HCT116 (cell line): ENCODE data around the gene ACRBP. TPM values are rescaled to one million over a fixed set of nuclear protein-coding genes. Genes with fewer than 3 reads are reported as not detected.
A peak's percentile ranks its signal among the peaks of the same experiment; 100 is the strongest.

Experiments used
- ATAC-seq: fragments of 200-7000 bp; cut with Tn5 transposase; 2 replicates; pipeline ENCODE4 v1.9.1; 2020; ENCODE audit warnings: mild to moderate bottlenecking, moderate library complexity
- BruUV-seq: library from RNA; stranded (reverse); fragments of 400-500 nt; replicated peaks from 2 replicates; lab custom pipeline; 2021; lab: Mats Ljungman, UMichigan
- CTCF ChIA-PET: fragments of 300-600 bp; sonication (Branson Sonifier 250); formaldehyde crosslinking; loops from one replicate; lab custom pipeline; 2021; ENCODE audit warnings: antibody characterized with exemption; lab: Charles Lee
- POLR2A ChIA-PET: fragments of 300-600, 350-600 bp; sonication (Branson Sonifier 250); formaldehyde crosslinking; loops from one replicate; lab custom pipeline; 2021; ENCODE audit warnings: antibody characterized with exemption; lab: Charles Lee
- RAD21 ChIA-PET, 2 experiments: fragments of 300-600 bp; sonication (Branson Sonifier 250); formaldehyde crosslinking; loops; one replicate each; lab custom pipeline; 2023; ENCODE audit warnings: low total read pairs in 2 of 2; ENCODE audit not compliant: uncharacterized antibody in 2 of 2, unreplicated experiment in 2 of 2, low non-redundant PET in 1 of 2; lab: Charles Lee
- DNase-seq: peaks from one replicate; pipeline ENCODE4 v3.0.0-alpha.2; 2010; ENCODE audit warnings: low read depth, low spot score
- H2AFZ ChIP-seq: fragments of 200-600 bp; shearing (Covaris generic), sonication (generic); 2 replicates; pipeline ENCODE4 v1.6.1; 2017; ENCODE audit warnings: low read depth, mixed run types, mixed read lengths, antibody characterized with exemption, low read length; ENCODE audit not compliant: poor library complexity, severe bottlenecking
- H3K27ac ChIP-seq: 2 replicates; pipeline ENCODE4 v1.5.1; 2012; ENCODE audit warnings: low read depth, low read length
- H3K27me3 ChIP-seq: fragments of 200-600 bp; sonication (generic); 2 replicates; pipeline ENCODE4 v1.6.1; 2016; ENCODE audit warnings: mixed run types, low read length, mixed read lengths; ENCODE audit not compliant: insufficient read depth
- H3K36me3 ChIP-seq, 2 experiments: fragments of 200-500 bp in 1 of 2; fragments of 200-600 bp in 1 of 2; sonication (Bioruptor generic) in 1 of 2; sonication (generic) in 1 of 2; 2 replicates each; pipeline versions ENCODE4 v1.5.1 to v1.6.1; 2014 to 2016; ENCODE audit warnings: low read length in 2 of 2, inconsistent platforms in 1 of 2, mixed read lengths in 1 of 2, mixed run types in 1 of 2; ENCODE audit not compliant: insufficient read depth in 2 of 2, control insufficient read depth in 1 of 2
- H3K4me1 ChIP-seq, 2 experiments: fragments of 200-600 bp in 1 of 2; sonication (generic) in 1 of 2; 2 replicates each; pipeline versions ENCODE4 v1.5.1 to v1.6.1; 2012 to 2017; ENCODE audit warnings: low read length in 2 of 2, inconsistent platforms in 1 of 2, mild to moderate bottlenecking in 1 of 2, mixed read lengths in 1 of 2, mixed run types in 1 of 2, moderate library complexity in 1 of 2; ENCODE audit not compliant: insufficient read depth in 2 of 2, control insufficient read depth in 1 of 2
- H3K4me2 ChIP-seq: fragments of 200-600 bp; sonication (generic); 2 replicates; pipeline ENCODE4 v1.6.1; 2017; ENCODE audit warnings: mixed run types, low read length, mixed read lengths
- H3K4me3 ChIP-seq, 2 experiments: fragments of 200-600 bp in 1 of 2; sonication (generic) in 1 of 2; replicated peaks in 1 of 2; 2 replicates each; pipeline ENCODE4 v1.5.1; 2011 to 2016; ENCODE audit warnings: low read length in 2 of 2, control low read depth in 1 of 2, low read depth in 1 of 2, mild to moderate bottlenecking in 1 of 2, mixed read lengths in 1 of 2, mixed run types in 1 of 2
- H3K79me2 ChIP-seq: fragments of 200-600 bp; sonication (generic); 2 replicates; pipeline ENCODE4 v1.6.1; 2017; ENCODE audit warnings: mild to moderate bottlenecking, mixed run types, low read length, moderate library complexity, mixed read lengths; ENCODE audit not compliant: insufficient read depth
- H3K9ac ChIP-seq: fragments of 200-600 bp; sonication (generic); 2 replicates; pipeline ENCODE4 v1.6.1; 2016; ENCODE audit warnings: low read length, mixed read lengths
- H3K9me2 ChIP-seq: fragments of 200-600 bp; sonication (generic), shearing (Covaris generic); 2 replicates; pipeline ENCODE4 v1.6.1; 2017; ENCODE audit warnings: mixed run types, mild to moderate bottlenecking, moderate library complexity; ENCODE audit not compliant: insufficient read depth
- H3K9me3 ChIP-seq, 2 experiments: fragments of 200-500 bp in 1 of 2; fragments of 200-600 bp in 1 of 2; sonication (Bioruptor generic) in 1 of 2; sonication (generic) in 1 of 2; 2 replicates each; pipeline ENCODE4 v1.6.1; 2014 to 2017; ENCODE audit warnings: low read length in 2 of 2, mixed read lengths in 2 of 2, inconsistent platforms in 1 of 2, low read depth in 1 of 2, mild to moderate bottlenecking in 1 of 2, mixed run types in 1 of 2, moderate library complexity in 1 of 2; ENCODE audit not compliant: control insufficient read depth in 1 of 2, insufficient read depth in 1 of 2
- H4K20me1 ChIP-seq: fragments of 200-600 bp; sonication (generic), shearing (Covaris generic); 2 replicates; pipeline ENCODE4 v1.6.1; 2017; ENCODE audit warnings: mixed run types, mild to moderate bottlenecking, moderate library complexity; ENCODE audit not compliant: insufficient read depth
- CBX3 ChIP-seq: IDR thresholded peaks from 2 replicates; pipeline ENCODE4 v1.6.1; 2012; ENCODE audit warnings: low read depth
- CEBPB ChIP-seq: IDR thresholded peaks from 2 replicates; pipeline ENCODE4 v1.6.1; 2012; ENCODE audit warnings: low read depth
- EZH2 ChIP-seq: fragments of 200-600 bp; sonication (generic); IDR thresholded peaks from 2 replicates; pipeline ENCODE4 v1.6.1; 2017; ENCODE audit warnings: antibody characterized with exemption, mixed run types
- FOSL1 ChIP-seq: IDR thresholded peaks from 2 replicates; pipeline ENCODE4 v1.6.1; 2012; ENCODE audit warnings: low read depth
- JUND ChIP-seq: IDR thresholded peaks from 2 replicates; pipeline ENCODE4 v1.6.1; 2012
- POLR2A ChIP-seq: IDR thresholded peaks from 2 replicates; pipeline ENCODE4 v1.7.0; 2011; ENCODE audit warnings: borderline replicate concordance; ENCODE audit not compliant: insufficient read depth, insufficient read length; ENCODE audit errors: extremely low read depth
- POLR2AphosphoS5 ChIP-seq: IDR thresholded peaks from 2 replicates; pipeline ENCODE4 v1.6.1; 2011; ENCODE audit warnings: mild to moderate bottlenecking, low read depth, low read length, moderate library complexity
- RAD21 ChIP-seq: IDR thresholded peaks from 2 replicates; pipeline ENCODE4 v1.6.1; 2012; ENCODE audit warnings: low read depth, mild to moderate bottlenecking
- SIN3A ChIP-seq: IDR thresholded peaks from 2 replicates; pipeline ENCODE4 v1.6.1; 2012; ENCODE audit warnings: low read depth
- SP1 ChIP-seq: IDR thresholded peaks from 2 replicates; pipeline ENCODE4 v1.6.1; 2012; ENCODE audit warnings: low read depth
- SRF ChIP-seq: IDR thresholded peaks from 2 replicates; pipeline ENCODE4 v1.6.1; 2012; ENCODE audit warnings: low read depth
- TCF7L2 ChIP-seq: IDR thresholded peaks from 2 replicates; pipeline ENCODE4 v1.7.0; 2011; ENCODE audit warnings: borderline replicate concordance, inconsistent platforms; ENCODE audit not compliant: insufficient read depth, insufficient read length; ENCODE audit errors: extremely low read depth
- YY1 ChIP-seq: IDR thresholded peaks from 2 replicates; pipeline ENCODE4 v1.6.1; 2011; ENCODE audit warnings: low read length, low read depth, moderate library complexity, mild to moderate bottlenecking; ENCODE audit not compliant: insufficient replicate concordance; ENCODE audit errors: extremely low read depth
- ZNF274 ChIP-seq: fragments of 200-500 bp; sonication (Bioruptor generic); IDR thresholded peaks from 2 replicates; pipeline ENCODE4 v1.6.1; 2014; ENCODE audit warnings: mild to moderate bottlenecking, low read depth, low read length, inconsistent platforms
- intact Hi-C: fragments of 100-400 bp; cut with micrococcal nuclease; formaldehyde crosslinking; loops from 2 replicates; pipeline ENCODE4 v1.10.0; 2022
- total RNA-seq: library from RNA; stranded (reverse); gene quantifications from one replicate; pipeline ENCODE4 v1.2.1, GENCODE V29; 2021; ENCODE audit not compliant: unreplicated experiment
- TF ChIP-seq, protein P1 (sequence below), 3 experiments: fragments of 200-600 bp in 1 of 3; sonication (generic) in 1 of 3; IDR thresholded peaks in 2 of 3; conservative IDR thresholded peaks in 1 of 3; 2 replicates each; pipeline ENCODE4 v1.5.1; 2012 to 2017; ENCODE audit warnings: low read depth in 2 of 3, low read length in 2 of 3, antibody characterized with exemption in 1 of 3, borderline replicate concordance in 1 of 3, control low read depth in 1 of 3, mild to moderate bottlenecking in 1 of 3, mixed read lengths in 1 of 3, mixed run types in 1 of 3, moderate library complexity in 1 of 3; ENCODE audit not compliant: insufficient read depth in 1 of 3
- TF ChIP-seq, protein P2 (sequence below): IDR thresholded peaks from 2 replicates; pipeline ENCODE4 v1.6.1; 2012; ENCODE audit warnings: low read depth
- TF ChIP-seq, protein P3 (sequence below): IDR thresholded peaks from 2 replicates; pipeline ENCODE4 v1.6.1; 2012
- TF ChIP-seq, protein P4 (sequence below): IDR thresholded peaks from 2 replicates; pipeline ENCODE4 v1.6.1; 2012

ACRBP gene
- total RNA-seq, 1 experiment from 2014 or later: 1.0 TPM

DNA sequence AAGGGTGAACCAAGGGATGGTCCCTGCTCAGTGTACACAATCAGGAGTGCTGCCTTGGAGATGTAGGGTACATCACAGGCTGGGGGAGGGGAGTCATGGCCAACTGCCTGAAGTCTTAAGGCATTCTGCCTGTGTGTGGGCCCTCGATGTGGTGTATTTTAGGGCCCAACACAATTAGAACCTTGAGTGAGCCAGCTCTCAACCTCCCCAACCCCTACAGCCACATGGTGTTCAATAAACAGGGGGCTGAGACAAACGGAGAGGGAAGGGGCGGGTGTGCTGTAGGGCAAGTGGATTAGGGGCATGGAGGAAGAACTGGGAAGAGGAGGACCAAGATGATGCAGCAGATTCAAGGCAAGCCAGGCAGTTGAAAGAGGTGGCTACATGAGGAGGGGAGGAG lies 31.4 kb downstream of the ACRBP start:
- peaks cover 35 to 43% of the 10 kb centered on the region in 2 experiments for H3K4me1 ChIP-seq
- no peak overlapping the region for H3K9ac ChIP-seq
- ATAC-seq (no peak), DNase-seq (no peak)
- ChIA-PET CTCF (interaction anchor here (1.1 to 3.9 kb wide), 2 partner anchors 20 to 69 kb away, joined by 3 to 14 read pairs; partner anchors contain the start of gene LPAR5), POLR2A (interaction anchor here (0.8 to 1.4 kb wide), 3 partner anchors 73 to 108 kb away, joined by 3 read pairs; partner anchors contain the start of genes COPS7A, GAPDH and ZNF384), RAD21 (no interaction called here)
- no peak overlapping the region for H3K4me3 ChIP-seq
- no peaks in the 10 kb centered on the region for H3K36me3 ChIP-seq
- H3K9me2 ChIP-seq: no peaks in the 10 kb centered on the region
- H4K20me1 ChIP-seq: no peaks in the 10 kb centered on the region
- H3K27ac ChIP-seq: 0 out of 2 replicates have a peak overlapping the region, but pooled peaks have one; percentile 16
- H3K27me3 ChIP-seq: no peaks in the 10 kb centered on the region
- TF ChIP-seq SRF (no peak), RAD21 (no peak), EZH2 (no peak), FOSL1 (no peak), JUND (no peak), ZNF274 (no peak), YY1 (no peak), TCF7L2 (no peak), SP1 (no peak), CEBPB (no peak), POLR2A (no peak), SIN3A (no peak), CBX3 (no peak), POLR2AphosphoS5 (no peak)
- TF ChIP-seq, protein P1, sequence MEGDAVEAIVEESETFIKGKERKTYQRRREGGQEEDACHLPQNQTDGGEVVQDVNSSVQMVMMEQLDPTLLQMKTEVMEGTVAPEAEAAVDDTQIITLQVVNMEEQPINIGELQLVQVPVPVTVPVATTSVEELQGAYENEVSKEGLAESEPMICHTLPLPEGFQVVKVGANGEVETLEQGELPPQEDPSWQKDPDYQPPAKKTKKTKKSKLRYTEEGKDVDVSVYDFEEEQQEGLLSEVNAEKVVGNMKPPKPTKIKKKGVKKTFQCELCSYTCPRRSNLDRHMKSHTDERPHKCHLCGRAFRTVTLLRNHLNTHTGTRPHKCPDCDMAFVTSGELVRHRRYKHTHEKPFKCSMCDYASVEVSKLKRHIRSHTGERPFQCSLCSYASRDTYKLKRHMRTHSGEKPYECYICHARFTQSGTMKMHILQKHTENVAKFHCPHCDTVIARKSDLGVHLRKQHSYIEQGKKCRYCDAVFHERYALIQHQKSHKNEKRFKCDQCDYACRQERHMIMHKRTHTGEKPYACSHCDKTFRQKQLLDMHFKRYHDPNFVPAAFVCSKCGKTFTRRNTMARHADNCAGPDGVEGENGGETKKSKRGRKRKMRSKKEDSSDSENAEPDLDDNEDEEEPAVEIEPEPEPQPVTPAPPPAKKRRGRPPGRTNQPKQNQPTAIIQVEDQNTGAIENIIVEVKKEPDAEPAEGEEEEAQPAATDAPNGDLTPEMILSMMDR (IDR thresholded peaks at IDR 0.05 in 2 of 3, conservative IDR thresholded peaks at IDR 0.05 in 1 of 3; ENCODE audit: borderline replicate concordance in 1 of 3, insufficient read depth in 1 of 3, low read depth in 2 of 3, low read length in 2 of 3): no peak
- TF ChIP-seq, protein P2, sequence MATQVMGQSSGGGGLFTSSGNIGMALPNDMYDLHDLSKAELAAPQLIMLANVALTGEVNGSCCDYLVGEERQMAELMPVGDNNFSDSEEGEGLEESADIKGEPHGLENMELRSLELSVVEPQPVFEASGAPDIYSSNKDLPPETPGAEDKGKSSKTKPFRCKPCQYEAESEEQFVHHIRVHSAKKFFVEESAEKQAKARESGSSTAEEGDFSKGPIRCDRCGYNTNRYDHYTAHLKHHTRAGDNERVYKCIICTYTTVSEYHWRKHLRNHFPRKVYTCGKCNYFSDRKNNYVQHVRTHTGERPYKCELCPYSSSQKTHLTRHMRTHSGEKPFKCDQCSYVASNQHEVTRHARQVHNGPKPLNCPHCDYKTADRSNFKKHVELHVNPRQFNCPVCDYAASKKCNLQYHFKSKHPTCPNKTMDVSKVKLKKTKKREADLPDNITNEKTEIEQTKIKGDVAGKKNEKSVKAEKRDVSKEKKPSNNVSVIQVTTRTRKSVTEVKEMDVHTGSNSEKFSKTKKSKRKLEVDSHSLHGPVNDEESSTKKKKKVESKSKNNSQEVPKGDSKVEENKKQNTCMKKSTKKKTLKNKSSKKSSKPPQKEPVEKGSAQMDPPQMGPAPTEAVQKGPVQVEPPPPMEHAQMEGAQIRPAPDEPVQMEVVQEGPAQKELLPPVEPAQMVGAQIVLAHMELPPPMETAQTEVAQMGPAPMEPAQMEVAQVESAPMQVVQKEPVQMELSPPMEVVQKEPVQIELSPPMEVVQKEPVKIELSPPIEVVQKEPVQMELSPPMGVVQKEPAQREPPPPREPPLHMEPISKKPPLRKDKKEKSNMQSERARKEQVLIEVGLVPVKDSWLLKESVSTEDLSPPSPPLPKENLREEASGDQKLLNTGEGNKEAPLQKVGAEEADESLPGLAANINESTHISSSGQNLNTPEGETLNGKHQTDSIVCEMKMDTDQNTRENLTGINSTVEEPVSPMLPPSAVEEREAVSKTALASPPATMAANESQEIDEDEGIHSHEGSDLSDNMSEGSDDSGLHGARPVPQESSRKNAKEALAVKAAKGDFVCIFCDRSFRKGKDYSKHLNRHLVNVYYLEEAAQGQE: no peak
- TF ChIP-seq, protein P3, sequence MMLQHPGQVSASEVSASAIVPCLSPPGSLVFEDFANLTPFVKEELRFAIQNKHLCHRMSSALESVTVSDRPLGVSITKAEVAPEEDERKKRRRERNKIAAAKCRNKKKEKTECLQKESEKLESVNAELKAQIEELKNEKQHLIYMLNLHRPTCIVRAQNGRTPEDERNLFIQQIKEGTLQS: no peak
- TF ChIP-seq, protein P4, sequence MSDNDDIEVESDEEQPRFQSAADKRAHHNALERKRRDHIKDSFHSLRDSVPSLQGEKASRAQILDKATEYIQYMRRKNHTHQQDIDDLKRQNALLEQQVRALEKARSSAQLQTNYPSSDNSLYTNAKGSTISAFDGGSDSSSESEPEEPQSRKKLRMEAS: no peak
- H3K9me3 ChIP-seq: no peaks in the 10 kb centered on the region
- H3K4me2 ChIP-seq: no peak overlapping the region
- no TSS peak for BruUV-seq
- intact Hi-C loops: no loop called here
- no peaks in the 10 kb centered on the region for H3K79me2 ChIP-seq
- no peak overlapping the region for H2AFZ ChIP-seq
